Measurements from ENCODE around the gene USP9X.
A peak's percentile ranks its signal among the peaks of the same experiment; 100 is the strongest.

Gene USP9X

DNA sequence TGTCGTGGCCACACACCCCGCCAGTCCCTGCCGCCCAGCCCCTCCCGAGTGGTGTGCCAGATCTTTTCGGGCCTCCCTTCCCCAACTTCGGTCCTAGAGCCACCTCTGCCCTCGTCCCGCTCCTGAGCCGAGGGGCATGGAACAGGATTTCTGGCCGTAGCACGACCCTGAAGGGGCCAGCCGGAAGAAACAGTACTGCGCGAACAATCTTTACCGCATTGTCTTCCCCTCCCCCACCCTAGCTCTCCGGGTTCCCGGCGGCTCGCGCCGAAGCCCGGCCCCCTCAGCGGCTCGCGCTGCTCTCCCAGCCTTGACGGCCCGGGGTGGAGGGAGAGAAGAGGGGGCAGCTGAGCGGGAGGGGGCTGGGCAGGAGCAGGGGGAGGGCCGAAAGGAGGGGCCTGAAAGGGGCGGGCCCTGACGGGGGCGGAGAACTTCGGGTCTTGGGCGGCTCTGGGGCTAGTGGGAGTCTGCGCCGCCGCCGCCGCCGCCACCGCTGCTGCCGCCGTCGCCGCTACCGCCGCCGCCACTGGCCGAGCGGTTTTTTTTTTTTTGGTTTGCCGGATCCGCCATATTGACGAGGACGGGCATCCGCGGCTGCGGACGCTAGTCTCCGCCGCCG is at the start of gene USP9X (continued):
- no peak for TF ChIP-seq PRDM10 (tag by site-specific recombination; IDR thresholded peaks at IDR 0.05)
- peak; percentile 85; the same call in 1 of the 2 replicates for TF ChIP-seq ZNF747 (tag by site-specific recombination; IDR thresholded peaks at IDR 0.05)
- TF ChIP-seq, protein P1, sequence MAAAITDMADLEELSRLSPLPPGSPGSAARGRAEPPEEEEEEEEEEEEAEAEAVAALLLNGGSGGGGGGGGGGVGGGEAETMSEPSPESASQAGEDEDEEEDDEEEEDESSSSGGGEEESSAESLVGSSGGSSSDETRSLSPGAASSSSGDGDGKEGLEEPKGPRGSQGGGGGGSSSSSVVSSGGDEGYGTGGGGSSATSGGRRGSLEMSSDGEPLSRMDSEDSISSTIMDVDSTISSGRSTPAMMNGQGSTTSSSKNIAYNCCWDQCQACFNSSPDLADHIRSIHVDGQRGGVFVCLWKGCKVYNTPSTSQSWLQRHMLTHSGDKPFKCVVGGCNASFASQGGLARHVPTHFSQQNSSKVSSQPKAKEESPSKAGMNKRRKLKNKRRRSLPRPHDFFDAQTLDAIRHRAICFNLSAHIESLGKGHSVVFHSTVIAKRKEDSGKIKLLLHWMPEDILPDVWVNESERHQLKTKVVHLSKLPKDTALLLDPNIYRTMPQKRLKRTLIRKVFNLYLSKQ (tag by site-specific recombination; IDR thresholded peaks at IDR 0.05; ENCODE audit: borderline replicate concordance), result peak; percentile 26; the same call in 1 of the 2 replicates
- TF ChIP-seq ZFP41 (tag by site-specific recombination; IDR thresholded peaks at IDR 0.05; ENCODE audit: borderline replicate concordance), result no peak
- TF ChIP-seq KLF1 (tag by site-specific recombination; IDR thresholded peaks at IDR 0.05), result 0 out of 2 replicates have a peak, but pooled peaks have one; percentile 43
- peak; percentile 71; the same call in 1 of the 2 replicates for TF ChIP-seq ZSCAN4 (tag by site-specific recombination; IDR thresholded peaks at IDR 0.05)
- peak; percentile 100 for TF ChIP-seq ZNF398 (tag by site-specific recombination; IDR thresholded peaks at IDR 0.05)
- no peak for TF ChIP-seq MEIS1 (CRISPR knock-in tag; IDR thresholded peaks at IDR 0.05; ENCODE audit: borderline replicate concordance)
- TF ChIP-seq ZEB2 (tag by site-specific recombination; IDR thresholded peaks at IDR 0.05), result peak; percentile 98
- no peak for TF ChIP-seq ZNF596 (tag by site-specific recombination; IDR thresholded peaks at IDR 0.05)
- TF ChIP-seq ZNF2 (tag by site-specific recombination; IDR thresholded peaks at IDR 0.05), result peak; percentile 88
- no peak for TF ChIP-seq PRDM2 (tag by site-specific recombination; IDR thresholded peaks at IDR 0.05; ENCODE audit: borderline replicate concordance)
- peak; percentile 70; the same call in 1 of the 2 replicates for TF ChIP-seq KLF7 (tag by site-specific recombination; IDR thresholded peaks at IDR 0.05; ENCODE audit: borderline replicate concordance)
- peak; percentile 41 for TF ChIP-seq ZNF146 (tag by site-specific recombination; IDR thresholded peaks at IDR 0.05)
- no peak for TF ChIP-seq BCL11A (tag by site-specific recombination; IDR thresholded peaks at IDR 0.05; ENCODE audit: low read depth)
- 0 out of 2 replicates have a peak, but pooled peaks have one; percentile 38 for TF ChIP-seq RBAK (tag by site-specific recombination; IDR thresholded peaks at IDR 0.05)
- TF ChIP-seq ZNF626 (tag by site-specific recombination; IDR thresholded peaks at IDR 0.05), result no peak
- TF ChIP-seq ZNF777 (tag by site-specific recombination; IDR thresholded peaks at IDR 0.05; ENCODE audit: borderline replicate concordance), result peak; percentile 49; the same call in 1 of the 2 replicates
- TF ChIP-seq MYNN (tag by site-specific recombination; IDR thresholded peaks at IDR 0.05; ENCODE audit: borderline replicate concordance), result peak; percentile 6; the same call in 1 of the 2 replicates
- TF ChIP-seq OSR2 (tag by site-specific recombination; IDR thresholded peaks at IDR 0.05), result no peak; the same call in 1 of the 2 replicates
- TF ChIP-seq ZFP37 (tag by site-specific recombination; IDR thresholded peaks at IDR 0.05), result peak; percentile 95
- TF ChIP-seq ZNF132 (tag by site-specific recombination; IDR thresholded peaks at IDR 0.05; ENCODE audit: borderline replicate concordance), result no peak
- TF ChIP-seq, protein P2, sequence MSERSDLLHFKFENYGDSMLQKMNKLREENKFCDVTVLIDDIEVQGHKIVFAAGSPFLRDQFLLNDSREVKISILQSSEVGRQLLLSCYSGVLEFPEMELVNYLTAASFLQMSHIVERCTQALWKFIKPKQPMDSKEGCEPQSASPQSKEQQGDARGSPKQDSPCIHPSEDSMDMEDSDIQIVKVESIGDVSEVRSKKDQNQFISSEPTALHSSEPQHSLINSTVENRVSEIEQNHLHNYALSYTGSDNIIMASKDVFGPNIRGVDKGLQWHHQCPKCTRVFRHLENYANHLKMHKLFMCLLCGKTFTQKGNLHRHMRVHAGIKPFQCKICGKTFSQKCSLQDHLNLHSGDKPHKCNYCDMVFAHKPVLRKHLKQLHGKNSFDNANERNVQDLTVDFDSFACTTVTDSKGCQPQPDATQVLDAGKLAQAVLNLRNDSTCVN (tag by site-specific recombination; optimal IDR thresholded peaks at IDR 0.05), result peak; percentile 81
